Activated T-helper 1 cell treated with anti-CD3 and anti-CD28 coated beads, Interleukin-2, amount 50 U/mL, for 16 hours (primary cell): ENCODE measurements around the gene NPR2.

Source experiments
- DNase-seq, 2 donors: peaks; one replicate each; pipeline ENCODE4 v3.0.0-alpha.2; 2020; ENCODE audit warnings: low read depth in 1 of 2, low spot score in 1 of 2

NPR2 gene

GRCh38 chr9:35763181-35763580 is 28.2 kb upstream of the NPR2 start:
- DNase-seq = no peak

GRCh38 chr9:35763803-35764202 is 27.6 kb upstream of the NPR2 start:
- no peak for DNase-seq

GRCh38 chr9:35766997-35767396 is 24.4 kb upstream of the NPR2 start:
- DNase-seq = no peak

- DNase-seq = no peak
These were observed 23.9 kb upstream of the NPR2 start for GRCh38 chr9:35767458-35767857.

- DNase-seq = no peak
These were observed 21.6 kb upstream of the NPR2 start for GRCh38 chr9:35769763-35770162.

- no peak for DNase-seq
These were observed 20.3 kb upstream of the NPR2 start for GRCh38 chr9:35771075-35771433.

GRCh38 chr9:35771534-35771933 is 19.9 kb upstream of the NPR2 start:
- no peak for DNase-seq

- no peak for DNase-seq
These were observed 19.4 kb upstream of the NPR2 start for GRCh38 chr9:35771943-35772342.

- DNase-seq = no peak
These were observed 16.3 kb upstream of the NPR2 start for GRCh38 chr9:35774907-35775635.

GRCh38 chr9:35776018-35776417 is 15.4 kb upstream of the NPR2 start:
- no peak for DNase-seq

GRCh38 chr9:35778496-35778895 is 12.9 kb upstream of the NPR2 start:
- no peak for DNase-seq

- DNase-seq = no peak
These were observed 10.3 kb upstream of the NPR2 start for GRCh38 chr9:35781066-35781465.

- DNase-seq = no peak
These were observed 8.0 kb upstream of the NPR2 start for GRCh38 chr9:35783418-35783817.

GRCh38 chr9:35789541-35789940 is 1.9 kb upstream of the NPR2 start:
- no peak for DNase-seq

GRCh38 chr9:35790025-35790384 is 1.4 kb upstream of the NPR2 start:
- no peak for DNase-seq

GRCh38 chr9:35790385-35791296 is 750 bp upstream of the NPR2 start:
- peak in 1 of 2 donors; percentile 37 for DNase-seq

- DNase-seq = no peak
These were observed 828 bp downstream of the NPR2 start for GRCh38 chr9:35792024-35792813.

GRCh38 chr9:35792826-35793225 is 1.4 kb downstream of the NPR2 start:
- DNase-seq = no peak

GRCh38 chr9:35793461-35793860 is 2.1 kb downstream of the NPR2 start:
- no peak for DNase-seq

- DNase-seq = no peak
These were observed 4.3 kb downstream of the NPR2 start for GRCh38 chr9:35795695-35796094.

GRCh38 chr9:35797311-35798109 is 6.1 kb downstream of the NPR2 start:
- no peak for DNase-seq
